ENCODE results near the gene SLC8A2. TPM values are rescaled to one million over a fixed set of nuclear protein-coding genes. Genes with fewer than 3 reads are reported as not detected.

SLC8A2 gene
- total and polyA plus RNA-seq, 10 of the 15 experiments (the other 5 are each of a cell fraction or from before 2014, with no cell fraction given), result not detected

- RAD21 ChIA-PET (ENCODE audit: unreplicated experiment), result no interaction called here
- intact Hi-C loops (cut with micrococcal nuclease; ENCODE audit: unreplicated experiment), result no loop called here
- H3K4me2 ChIP-seq (ENCODE audit: control insufficient read depth, insufficient read depth), result no peak overlapping the region
- H3K79me2 ChIP-seq (ENCODE audit: control insufficient read depth, insufficient read depth, low read length), result peaks cover 45% of the 10 kb centered on the region
- no peak overlapping the region for H3K9ac ChIP-seq (ENCODE audit: control insufficient read depth, insufficient read depth, low read length)
- no peak overlapping the region for H3K27ac ChIP-seq (ENCODE audit: control insufficient read depth, insufficient read depth)
- FAIRE-seq (no peak), DNase-seq (ENCODE audit: low read depth, low spot score) (no peak), ATAC-seq (no peak)
- CTCF ChIA-PET, result interaction anchor here (0.6 to 1.0 kb wide), 2 partner anchors 9 to 208 kb away, joined by 3 to 6 read pairs; no protein-coding TSS in a partner anchor
- BruUV-seq (replicated peaks), result no TSS peak
- no peak overlapping the region for H2AFZ ChIP-seq (ENCODE audit: control insufficient read depth, low read depth, low read length)
- 95% methylated on average over 6 of the region's 6 CpGs for WGBS (ENCODE audit: insufficient coverage, insufficient replicate concordance, low lambda C conversion rate, missing lambda C conversion rate)
- in situ Hi-C loops (cut with MboI), result no loop called here
- no peaks in the 10 kb centered on the region; the same call in 1 of the 2 replicates for H4K20me1 ChIP-seq (ENCODE audit: control insufficient read depth, insufficient read depth)
- TF ChIP-seq RAD51 (IDR thresholded peaks at IDR 0.05), result no peak
- TF ChIP-seq SRF (IDR thresholded peaks at IDR 0.05; ENCODE audit: low read depth in 2 of 2, low read length in 2 of 2), result no peak
- no peak for TF ChIP-seq SMAD1 (IDR thresholded peaks at IDR 0.05; ENCODE audit: low read depth, partially characterized antibody)
- no peak for TF ChIP-seq JUND (IDR thresholded peaks at IDR 0.05; ENCODE audit: low read depth, low read length)
- no peak for TF ChIP-seq IKZF2 (IDR thresholded peaks at IDR 0.05)
- TF ChIP-seq BHLHE40 (IDR thresholded peaks at IDR 0.05; ENCODE audit: borderline replicate concordance in 1 of 2, low read depth in 2 of 2, low read length in 1 of 2), result no peak
- peaks cover 20% of the 10 kb centered on the region in 2 experiments for H3K36me3 ChIP-seq (ENCODE audit: control insufficient read depth in 2 of 2, insufficient read depth in 2 of 2, low read length in 1 of 2)
- H3K4me1 ChIP-seq (ENCODE audit: control insufficient read depth, insufficient read depth, low read length), result no peaks in the 10 kb centered on the region; the same call in 1 of the 2 replicates
- no peaks in the 10 kb centered on the region for H3K9me3 ChIP-seq (replicated peaks; ENCODE audit: control insufficient read depth, insufficient read depth, low read length)
- SMC1A ChIA-PET (ENCODE audit: uncharacterized antibody, unreplicated experiment), result no interaction called here
- POLR2A ChIA-PET, result interaction anchor here (0.6 kb wide), 1 partner anchor 9 kb away, joined by 3 read pairs; no protein-coding TSS in a partner anchor
- no peaks in the 10 kb centered on the region for H3K27me3 ChIP-seq (replicated peaks in 1 of 2; ENCODE audit: control insufficient read depth in 2 of 2, insufficient read depth in 2 of 2, low read length in 1 of 2)
- no peak overlapping the region for H3K4me3 ChIP-seq
Observed at GRCh38 chr19:47507012-47507411, 35.3 kb upstream of the SLC8A2 start.

DNA sequence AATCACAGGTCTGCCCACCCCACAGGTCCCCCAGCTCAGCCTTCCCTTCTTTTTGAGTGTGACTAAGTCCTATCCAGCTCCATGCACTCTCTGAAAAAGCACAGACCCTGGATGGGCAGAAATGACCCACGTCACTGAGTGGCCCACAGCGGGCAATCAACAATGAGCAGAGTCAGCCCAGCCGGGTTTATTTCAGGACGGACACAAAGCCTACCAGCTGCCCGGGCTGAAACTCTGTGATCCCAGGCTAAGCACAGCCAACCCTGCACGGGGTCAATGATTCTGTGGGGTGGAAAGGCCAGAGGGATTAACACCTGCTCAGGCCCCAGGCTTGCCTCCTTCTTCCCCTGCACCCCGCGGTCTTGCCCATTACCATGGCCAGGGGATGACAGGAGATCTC, 34.8 kb upstream of the SLC8A2 start:
- ChIA-PET CTCF (interaction anchor here (0.7 kb wide), 1 partner anchor 21 kb away, joined by 3 read pairs; no protein-coding TSS in a partner anchor), SMC1A (ENCODE audit: uncharacterized antibody, unreplicated experiment) (no interaction called here), RAD21 (ENCODE audit: unreplicated experiment) (no interaction called here), POLR2A (interaction anchor here (0.6 kb wide), 1 partner anchor 9 kb away, joined by 3 read pairs; no protein-coding TSS in a partner anchor)
- no peak for TF ChIP-seq CBX3 (IDR thresholded peaks at IDR 0.05; ENCODE audit: borderline replicate concordance, low read depth)
- no peak for FAIRE-seq
- H3K4me1 ChIP-seq (ENCODE audit: control insufficient read depth, insufficient read depth, low read length), result no peaks in the 10 kb centered on the region; the same call in 1 of the 2 replicates
- H3K36me3 ChIP-seq (ENCODE audit: control insufficient read depth in 2 of 2, insufficient read depth in 2 of 2, low read length in 1 of 2), result peaks cover 19 to 22% of the 10 kb centered on the region in 2 experiments
- H3K9me3 ChIP-seq (replicated peaks; ENCODE audit: control insufficient read depth, insufficient read depth, low read length), result no peaks in the 10 kb centered on the region
- H3K27me3 ChIP-seq (replicated peaks in 1 of 2; ENCODE audit: control insufficient read depth in 2 of 2, insufficient read depth in 2 of 2, low read length in 1 of 2), result no peaks in the 10 kb centered on the region
- intact Hi-C loops (cut with micrococcal nuclease; ENCODE audit: unreplicated experiment) (no loop called here), in situ Hi-C loops (cut with MboI) (no loop called here)
- H3K27ac ChIP-seq (ENCODE audit: control insufficient read depth, insufficient read depth), result no peak overlapping the region
- no TSS peak for BruUV-seq (replicated peaks)
- H3K9ac ChIP-seq (ENCODE audit: control insufficient read depth, insufficient read depth, low read length), result no peak overlapping the region
- ATAC-seq, result no peak
- WGBS (ENCODE audit: insufficient coverage, insufficient replicate concordance, low lambda C conversion rate, missing lambda C conversion rate), result 98% methylated on average over 8 of the region's 8 CpGs
- no peak overlapping the region for H2AFZ ChIP-seq (ENCODE audit: control insufficient read depth, low read depth, low read length)
- DNase-seq (ENCODE audit: low read depth, low spot score), result no peak
- no peak overlapping the region for H3K4me3 ChIP-seq
- peaks cover 39% of the 10 kb centered on the region for H3K79me2 ChIP-seq (ENCODE audit: control insufficient read depth, insufficient read depth, low read length)
- H4K20me1 ChIP-seq (ENCODE audit: control insufficient read depth, insufficient read depth), result no peaks in the 10 kb centered on the region; the same call in 1 of the 2 replicates
- no peak overlapping the region for H3K4me2 ChIP-seq (ENCODE audit: control insufficient read depth, insufficient read depth)
